Muscle of back (tissue), 11 donors: ENCODE data around the gene OCA2. TPM values are rescaled to one million over a fixed set of nuclear protein-coding genes. Genes with fewer than 3 reads are reported as not detected.
A peak's percentile ranks its signal among the peaks of the same experiment; 100 is the strongest.
"Not testable (repeated sequence)": the region's sequence is repeated elsewhere in the genome, so short reads cannot be mapped to it uniquely, and the experiment has no call there.

ENCODE experiments used
- DNase-seq, 3 donors: peaks; one replicate each; pipeline versions ENCODE4 v3.0.0 to v3.0.0-alpha.2; 2013
- polyA plus RNA-seq, 10 donors: library from polyadenylated mRNA; unstranded; fragments of 120-200 nt; gene quantifications; one replicate each; pipeline ENCODE4 v1.2.1, GENCODE V29; 2013; ENCODE audit not compliant: insufficient read length in 10 of 10

OCA2 gene
- polyA plus RNA-seq, 10 donors: 1.2 to 3.9 (median 2.4) TPM

- DNase-seq: no peak
Observed at GRCh38 chr15:28023933-28024888, 74.9 kb downstream of the OCA2 start.

GRCh38 chr15:28023422-28023821 is 75.7 kb downstream of the OCA2 start:
- DNase-seq: no peak

GRCh38 chr15:28022961-28023360 is 76.2 kb downstream of the OCA2 start:
- no peak for DNase-seq

GRCh38 chr15:28022181-28022580 is 76.9 kb downstream of the OCA2 start:
- DNase-seq: no peak

GRCh38 chr15:28021281-28022039 is 77.7 kb downstream of the OCA2 start:
- peak; percentile 51 to 67 (median 61) for DNase-seq

- DNase-seq: no peak
Observed at GRCh38 chr15:28020644-28021043, 78.5 kb downstream of the OCA2 start.

- DNase-seq: no peak
Observed at GRCh38 chr15:28019594-28020309, 79.4 kb downstream of the OCA2 start.

- no peak for DNase-seq
Observed at GRCh38 chr15:28018291-28019044, 80.6 kb downstream of the OCA2 start.

GRCh38 chr15:28017423-28017924 is 81.6 kb downstream of the OCA2 start:
- no peak for DNase-seq

- DNase-seq: no peak
Observed at GRCh38 chr15:28015855-28016254, 83.3 kb downstream of the OCA2 start.

GRCh38 chr15:28014623-28015200 is 84.4 kb downstream of the OCA2 start:
- no peak for DNase-seq

- DNase-seq: no peak
Observed at GRCh38 chr15:28013976-28014375, 85.1 kb downstream of the OCA2 start.

GRCh38 chr15:28013480-28013879 is 85.6 kb downstream of the OCA2 start:
- no peak for DNase-seq

- no peak for DNase-seq
Observed at GRCh38 chr15:28012231-28012630, 86.9 kb downstream of the OCA2 start.

- DNase-seq: not testable (repeated sequence)
Observed at GRCh38 chr15:28008175-28008574, 90.9 kb downstream of the OCA2 start.

- peak in 2 of 3 donors; percentile 19 to 38 for DNase-seq
Observed at GRCh38 chr15:28006116-28006905, 92.8 kb downstream of the OCA2 start.

- no peak for DNase-seq
Observed at GRCh38 chr15:28005004-28005527, 94.0 kb downstream of the OCA2 start.

- DNase-seq: no peak
Observed at GRCh38 chr15:28004143-28005003, 94.7 kb downstream of the OCA2 start.
